Right cardiac atrium (tissue), 5 donors: ENCODE measurements around the gene KCNIP4. TPM values are rescaled to one million over a fixed set of nuclear protein-coding genes. Genes with fewer than 3 reads are reported as not detected.

ENCODE experiments used
- ATAC-seq, 2 donors: fragments of 200-7000 bp; cut with Tn5 transposase; one replicate each; pipeline versions ENCODE4 v1.8.0 to v1.9.1; 2020; ENCODE audit warnings: moderate library complexity in 2 of 2, mild to moderate bottlenecking in 1 of 2
- DNase-seq, 3 donors: peaks; one replicate each; pipeline ENCODE4 v3.0.0-alpha.2; 2020
- H3K27ac ChIP-seq: one replicate; pipeline ENCODE4 v1.5.1; 2013; ENCODE audit warnings: mild to moderate bottlenecking, low read length, control low read depth, moderate library complexity
- H3K27me3 ChIP-seq: one replicate; pipeline ENCODE4 v1.6.1; 2013; ENCODE audit not compliant: control insufficient read depth, insufficient read depth
- H3K4me1 ChIP-seq: one replicate; pipeline ENCODE4 v1.6.1; 2013; ENCODE audit warnings: low read length; ENCODE audit not compliant: control insufficient read depth, insufficient read depth
- H3K4me3 ChIP-seq: one replicate; pipeline ENCODE4 v1.5.1; 2013; ENCODE audit warnings: low read length, control low read depth
- H3K9me3 ChIP-seq: one replicate; pipeline ENCODE4 v1.6.1; 2013; ENCODE audit warnings: low read length; ENCODE audit not compliant: control insufficient read depth
- WGBS: extraction: QIAGEN DNeasy Blood & Tissue Kit; methylation state at CpG from one replicate; pipeline ENCODE4 v1.1.7; 2013; 5-methylcytosine and 5-hydroxymethylcytosine counted together
- intact Hi-C, 4 donors: fragments of 100-400 bp; cut with DNase I; formaldehyde crosslinking; loops; one replicate each; pipeline versions ENCODE4 v1.11.0 to v1.14.0; 2022 to 2023
- polyA plus RNA-seq: library from polyadenylated mRNA; stranded (reverse); fragments of 200-250 nt; gene quantifications from one replicate; pipeline ENCODE4 v1.2.3, GENCODE V29; 2013
- total RNA-seq, 4 donors: library from RNA; stranded (reverse); fragmentation: NEBNext Ultra II Directional; extraction: Animal tissue kit (Norgen Biotek cat#: 25700); gene quantifications; one replicate each; pipeline ENCODE4 v1.2.1, GENCODE V29; 2021
- donor health status: healthy with polysubstance abuse.
- donor health status: DM: no; HTN: yes; CAD: no.
- donor health status: DM: no; HTN: no; CAD: no.
- donor health status: DM: no; HTN: yes; CAD: no; lungs with severe emphysema.
- donor health status: DM: yes; HTN: yes; CAD: no.

Gene KCNIP4
- total and polyA plus RNA-seq, 5 donors: 0.05 to 0.86 (median 0.23) TPM; not detected in 2

- WGBS: 85% methylated on average over 2 of the region's 2 CpGs
- Histone ChIP-seq H3K4me3 (no peak overlapping the region), H3K27ac (no peak overlapping the region), H3K27me3 (no peaks in the 10 kb centered on the region), H3K4me1 (no peaks in the 10 kb centered on the region), H3K9me3 (no peaks in the 10 kb centered on the region)
- ATAC-seq (no peak), DNase-seq (no peak)
- intact Hi-C loops: no loop called here
Observed at GRCh38 chr4:21242163-21242562, 706.4 kb downstream of the KCNIP4 start.

- Histone ChIP-seq H3K9me3 (no peaks in the 10 kb centered on the region), H3K27me3 (no peaks in the 10 kb centered on the region), H3K4me1 (no peaks in the 10 kb centered on the region), H3K4me3 (no peak overlapping the region), H3K27ac (no peak overlapping the region)
- WGBS: 57% methylated on average over 2 of the region's 2 CpGs
- ATAC-seq (no peak), DNase-seq (no peak)
- intact Hi-C loops: no loop called here
Observed at GRCh38 chr4:21226637-21227538, 721.7 kb downstream of the KCNIP4 start.

GRCh38 chr4:21211846-21212245 lies 736.7 kb downstream of the KCNIP4 start:
- Histone ChIP-seq H3K27ac (no peak overlapping the region), H3K4me3 (no peak overlapping the region), H3K9me3 (no peaks in the 10 kb centered on the region), H3K27me3 (no peaks in the 10 kb centered on the region), H3K4me1 (no peaks in the 10 kb centered on the region)
- no peak for DNase-seq
- ATAC-seq: no peak
- intact Hi-C loops: no loop called here

GRCh38 chr4:21209860-21210259 lies 738.7 kb downstream of the KCNIP4 start:
- no peak overlapping the region for H3K27ac ChIP-seq
- H3K4me3 ChIP-seq: no peak overlapping the region
- ATAC-seq: no peak
- H3K4me1 ChIP-seq: no peaks in the 10 kb centered on the region
- no peaks in the 10 kb centered on the region for H3K27me3 ChIP-seq
- intact Hi-C loops: no loop called here
- no peaks in the 10 kb centered on the region for H3K9me3 ChIP-seq
- WGBS: 27% methylated on average over 2 of the region's 2 CpGs
- DNase-seq: no peak

GRCh38 chr4:21205821-21206531 lies 742.6 kb downstream of the KCNIP4 start:
- Histone ChIP-seq H3K27me3 (no peaks in the 10 kb centered on the region), H3K27ac (no peak overlapping the region), H3K4me1 (no peaks in the 10 kb centered on the region), H3K9me3 (no peaks in the 10 kb centered on the region), H3K4me3 (no peak overlapping the region)
- no peak for DNase-seq
- peak in 1 of 2 donors; percentile 45 for ATAC-seq
- intact Hi-C loops: no loop called here
- WGBS: 32% methylated on average over 6 of the region's 6 CpGs

GRCh38 chr4:21203416-21203815 lies 745.2 kb downstream of the KCNIP4 start:
- Histone ChIP-seq H3K4me3 (no peak overlapping the region), H3K27me3 (no peaks in the 10 kb centered on the region), H3K4me1 (no peaks in the 10 kb centered on the region), H3K27ac (no peak overlapping the region), H3K9me3 (no peaks in the 10 kb centered on the region)
- WGBS: 80% methylated on average over 1 of the region's 1 CpG
- intact Hi-C loops: no loop called here
- ATAC-seq (no peak), DNase-seq (no peak)

GRCh38 chr4:21202959-21203358 lies 745.6 kb downstream of the KCNIP4 start:
- ATAC-seq (no peak), DNase-seq (no peak)
- Histone ChIP-seq H3K9me3 (no peaks in the 10 kb centered on the region), H3K27me3 (no peaks in the 10 kb centered on the region), H3K4me3 (no peak overlapping the region), H3K27ac (no peak overlapping the region), H3K4me1 (no peaks in the 10 kb centered on the region)
- 81% methylated on average over 3 of the region's 3 CpGs for WGBS
- intact Hi-C loops: no loop called here

- no peak for ATAC-seq
- 81% methylated on average over 4 of the region's 4 CpGs for WGBS
- H3K9me3 ChIP-seq: no peaks in the 10 kb centered on the region
- H3K4me3 ChIP-seq: no peak overlapping the region
- no peaks in the 10 kb centered on the region for H3K4me1 ChIP-seq
- no peak for DNase-seq
- intact Hi-C loops: no loop called here
- H3K27me3 ChIP-seq: no peaks in the 10 kb centered on the region
- no peak overlapping the region for H3K27ac ChIP-seq
Observed at GRCh38 chr4:21198683-21199082, 749.9 kb downstream of the KCNIP4 start.

- Histone ChIP-seq H3K9me3 (no peaks in the 10 kb centered on the region), H3K27ac (no peak overlapping the region), H3K27me3 (no peaks in the 10 kb centered on the region), H3K4me3 (no peak overlapping the region), H3K4me1 (no peaks in the 10 kb centered on the region)
- intact Hi-C loops: no loop called here
- WGBS: 75% methylated on average over 6 of the region's 6 CpGs
- ATAC-seq (no peak), DNase-seq (no peak)
Observed at GRCh38 chr4:21195682-21196081, 752.9 kb downstream of the KCNIP4 start.

GRCh38 chr4:21192367-21192766 lies 756.2 kb downstream of the KCNIP4 start:
- DNase-seq (no peak), ATAC-seq (no peak)
- 69% methylated on average over 2 of the region's 2 CpGs for WGBS
- Histone ChIP-seq H3K4me3 (no peak overlapping the region), H3K4me1 (no peaks in the 10 kb centered on the region), H3K27ac (no peak overlapping the region), H3K27me3 (no peaks in the 10 kb centered on the region), H3K9me3 (no peaks in the 10 kb centered on the region)
- intact Hi-C loops: no loop called here

GRCh38 chr4:21191317-21191716 lies 757.3 kb downstream of the KCNIP4 start:
- no peak for ATAC-seq
- no peaks in the 10 kb centered on the region for H3K27me3 ChIP-seq

More at GRCh38 chr4:21191317-21191716, 757.3 kb downstream of the KCNIP4 start:
- DNase-seq: no peak
- no peaks in the 10 kb centered on the region for H3K9me3 ChIP-seq
- 81% methylated on average over 6 of the region's 6 CpGs for WGBS
- intact Hi-C loops: no loop called here
- H3K4me3 ChIP-seq: no peak overlapping the region
- H3K27ac ChIP-seq: no peak overlapping the region
- H3K4me1 ChIP-seq: no peaks in the 10 kb centered on the region
